ENCODE results near the gene OTUD3.

GRCh38 chr1:19884312-19884711, 2.1 kb downstream of the OTUD3 start:
- TF ChIP-seq, protein P1, sequence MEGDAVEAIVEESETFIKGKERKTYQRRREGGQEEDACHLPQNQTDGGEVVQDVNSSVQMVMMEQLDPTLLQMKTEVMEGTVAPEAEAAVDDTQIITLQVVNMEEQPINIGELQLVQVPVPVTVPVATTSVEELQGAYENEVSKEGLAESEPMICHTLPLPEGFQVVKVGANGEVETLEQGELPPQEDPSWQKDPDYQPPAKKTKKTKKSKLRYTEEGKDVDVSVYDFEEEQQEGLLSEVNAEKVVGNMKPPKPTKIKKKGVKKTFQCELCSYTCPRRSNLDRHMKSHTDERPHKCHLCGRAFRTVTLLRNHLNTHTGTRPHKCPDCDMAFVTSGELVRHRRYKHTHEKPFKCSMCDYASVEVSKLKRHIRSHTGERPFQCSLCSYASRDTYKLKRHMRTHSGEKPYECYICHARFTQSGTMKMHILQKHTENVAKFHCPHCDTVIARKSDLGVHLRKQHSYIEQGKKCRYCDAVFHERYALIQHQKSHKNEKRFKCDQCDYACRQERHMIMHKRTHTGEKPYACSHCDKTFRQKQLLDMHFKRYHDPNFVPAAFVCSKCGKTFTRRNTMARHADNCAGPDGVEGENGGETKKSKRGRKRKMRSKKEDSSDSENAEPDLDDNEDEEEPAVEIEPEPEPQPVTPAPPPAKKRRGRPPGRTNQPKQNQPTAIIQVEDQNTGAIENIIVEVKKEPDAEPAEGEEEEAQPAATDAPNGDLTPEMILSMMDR (IDR thresholded peaks at IDR 0.05; ENCODE audit: insufficient read depth, low read length, poor library complexity, severe bottlenecking) = no peak
- TF ChIP-seq EZH2phosphoT487 (conservative IDR thresholded peaks at IDR 0.05; ENCODE audit: low read length) = no peak
